Measurements from ENCODE around the gene PIK3AP1.
"Not testable (repeated sequence)": the region's sequence is repeated elsewhere in the genome, so short reads cannot be mapped to it uniquely, and the experiment has no call there.

PIK3AP1 gene

GRCh38 chr10:96720422-96721206 lies at the start of gene PIK3AP1:
TSS of gene PIK3AP1 (minus strand) at chr10:96720514. CDS start at chr10:96720394, 120 bp downstream.
- peak; percentile 9 for DNase-seq

GRCh38 chr10:96768136-96768535 lies 47.8 kb upstream of the PIK3AP1 start:
- DNase-seq = no peak

GRCh38 chr10:96767611-96768010 lies 47.3 kb upstream of the PIK3AP1 start:
- peak; percentile 20 for DNase-seq

GRCh38 chr10:96765406-96766240 lies 45.3 kb upstream of the PIK3AP1 start:
- peak; percentile 51 for DNase-seq

GRCh38 chr10:96764425-96765060 lies 44.2 kb upstream of the PIK3AP1 start:
- no peak for DNase-seq

- DNase-seq = no peak
These were observed 38.1 kb upstream of the PIK3AP1 start for GRCh38 chr10:96758423-96758822.

- DNase-seq = no peak
These were observed 36.0 kb upstream of the PIK3AP1 start for GRCh38 chr10:96756111-96756903.

GRCh38 chr10:96753956-96754355 lies 33.6 kb upstream of the PIK3AP1 start:
- DNase-seq = no peak

GRCh38 chr10:96752375-96752774 lies 32.1 kb upstream of the PIK3AP1 start:
- DNase-seq = no peak

GRCh38 chr10:96750316-96750715 lies 30.0 kb upstream of the PIK3AP1 start:
- DNase-seq = not testable (repeated sequence)

GRCh38 chr10:96747734-96748550 lies 27.6 kb upstream of the PIK3AP1 start:
- DNase-seq = no peak

GRCh38 chr10:96746503-96746902 lies 26.2 kb upstream of the PIK3AP1 start:
- DNase-seq = no peak

- DNase-seq = no peak
These were observed 25.6 kb upstream of the PIK3AP1 start for GRCh38 chr10:96745950-96746349.

GRCh38 chr10:96743988-96744585 lies 23.8 kb upstream of the PIK3AP1 start:
- DNase-seq = peak; percentile 6

- not testable (repeated sequence) for DNase-seq
These were observed 21.2 kb upstream of the PIK3AP1 start for GRCh38 chr10:96741557-96741956.

- no peak for DNase-seq
These were observed 20.4 kb upstream of the PIK3AP1 start for GRCh38 chr10:96740579-96741281.

GRCh38 chr10:96740141-96740540 lies 19.8 kb upstream of the PIK3AP1 start:
- DNase-seq = no peak

GRCh38 chr10:96737307-96737902 lies 17.1 kb upstream of the PIK3AP1 start:
- DNase-seq = not testable (repeated sequence)

- DNase-seq = no peak
These were observed 4.3 kb upstream of the PIK3AP1 start for GRCh38 chr10:96724621-96725020.

- DNase-seq = no peak
These were observed 876 bp upstream of the PIK3AP1 start for GRCh38 chr10:96721207-96721572.

Measured in kidney glomerular epithelial cell (primary cell).